ENCODE data around the gene VBP1.
"Not testable (repeated sequence)": the region's sequence is repeated elsewhere in the genome, so short reads cannot be mapped to it uniquely, and the experiment has no call there.

Gene VBP1, protein sequence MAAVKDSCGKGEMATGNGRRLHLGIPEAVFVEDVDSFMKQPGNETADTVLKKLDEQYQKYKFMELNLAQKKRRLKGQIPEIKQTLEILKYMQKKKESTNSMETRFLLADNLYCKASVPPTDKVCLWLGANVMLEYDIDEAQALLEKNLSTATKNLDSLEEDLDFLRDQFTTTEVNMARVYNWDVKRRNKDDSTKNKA

DNA sequence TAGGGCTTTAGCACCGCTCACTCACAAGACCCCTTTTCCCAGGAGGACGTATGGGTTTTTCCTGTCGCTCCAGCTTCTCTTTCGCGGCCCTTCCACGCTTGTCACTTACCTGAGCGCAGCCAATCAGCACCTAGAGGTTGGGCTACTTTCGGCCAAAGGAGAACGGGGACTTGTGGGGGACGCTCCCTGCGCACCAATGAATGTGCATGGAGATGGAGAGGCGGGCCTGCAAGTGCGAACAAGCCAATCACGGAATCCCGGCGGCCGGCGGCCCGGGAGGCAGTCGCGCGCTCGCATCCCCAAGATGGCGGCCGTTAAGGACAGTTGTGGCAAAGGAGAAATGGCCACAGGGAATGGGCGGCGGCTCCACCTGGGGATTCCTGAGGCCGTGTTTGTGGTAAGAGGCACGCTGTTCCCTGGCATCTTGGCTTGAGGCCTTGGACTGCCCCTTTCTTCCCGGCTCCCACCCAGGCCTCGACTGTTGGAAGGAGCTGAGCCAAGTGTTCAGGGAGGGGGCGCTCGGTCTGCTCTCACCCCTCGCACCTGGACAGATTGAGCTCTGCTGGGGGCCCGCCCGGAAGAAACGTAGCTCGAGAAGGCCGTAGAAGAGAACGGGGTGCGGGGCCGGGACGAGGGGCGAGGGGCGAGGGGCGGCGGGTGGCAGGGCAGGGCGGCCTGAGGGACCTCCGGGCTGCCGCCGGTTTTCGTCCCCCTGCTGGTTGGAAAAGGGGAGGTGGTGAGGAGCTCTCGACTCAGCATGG, at the start of gene VBP1:
VBP1 (plus strand) TSS at position 282 of the 761 bp plus-strand sequence; CDS start at position 305, 23 bp downstream.
- peak; percentile 88 for DNase-seq (ENCODE audit: low spot score)

DNA sequence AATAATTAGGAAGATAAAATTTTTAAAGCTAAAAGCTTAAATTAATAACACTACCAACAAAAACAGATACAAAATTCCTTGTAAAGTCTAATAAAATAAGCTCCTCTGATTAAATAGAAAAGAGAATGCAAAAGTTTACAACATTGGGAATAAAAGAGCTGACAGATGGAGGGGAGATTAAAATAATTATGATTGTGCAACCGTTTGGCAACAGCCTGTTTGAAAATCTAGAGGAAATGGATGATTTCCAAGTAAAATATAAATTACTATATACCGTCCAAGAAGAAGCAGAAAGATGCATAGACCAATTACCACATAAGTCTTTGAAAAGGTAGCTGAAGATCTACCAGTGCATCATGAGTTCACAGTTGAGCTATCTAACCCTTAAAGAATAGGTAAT, 46.4 kb upstream of the VBP1 start:
- no peak for DNase-seq (ENCODE audit: low spot score)

DNA sequence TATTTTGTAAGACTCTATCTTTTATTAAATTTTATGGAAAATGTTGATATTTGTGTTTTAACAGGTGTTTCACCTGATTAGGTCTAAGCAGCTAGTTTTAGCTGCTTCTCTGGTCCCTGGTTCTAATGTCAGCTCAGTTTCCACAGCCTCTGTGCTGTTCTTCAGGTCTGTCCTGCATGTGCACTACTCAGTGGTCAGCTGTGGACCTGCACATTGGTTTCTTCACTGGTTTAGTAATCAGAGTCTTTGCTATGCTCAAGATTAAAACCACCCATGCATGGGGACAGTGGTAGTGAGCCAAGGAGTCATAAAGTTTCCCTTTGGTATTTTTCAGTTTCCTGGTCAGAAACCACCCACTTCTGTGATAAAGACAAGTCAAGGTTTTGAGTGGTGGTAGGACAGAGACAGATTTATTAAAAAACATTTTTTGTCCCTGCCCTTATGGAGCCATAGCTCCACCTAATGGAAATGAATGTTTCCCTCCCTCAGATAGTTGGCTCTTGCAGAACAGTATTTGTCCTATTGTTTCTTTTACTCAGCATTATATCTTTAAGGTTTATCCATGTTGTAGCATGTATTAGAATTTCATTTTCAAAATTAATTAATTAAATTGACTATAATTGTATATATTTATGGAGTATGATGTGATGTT, 36.8 kb upstream of the VBP1 start:
- DNase-seq (ENCODE audit: low spot score) = no peak

DNA sequence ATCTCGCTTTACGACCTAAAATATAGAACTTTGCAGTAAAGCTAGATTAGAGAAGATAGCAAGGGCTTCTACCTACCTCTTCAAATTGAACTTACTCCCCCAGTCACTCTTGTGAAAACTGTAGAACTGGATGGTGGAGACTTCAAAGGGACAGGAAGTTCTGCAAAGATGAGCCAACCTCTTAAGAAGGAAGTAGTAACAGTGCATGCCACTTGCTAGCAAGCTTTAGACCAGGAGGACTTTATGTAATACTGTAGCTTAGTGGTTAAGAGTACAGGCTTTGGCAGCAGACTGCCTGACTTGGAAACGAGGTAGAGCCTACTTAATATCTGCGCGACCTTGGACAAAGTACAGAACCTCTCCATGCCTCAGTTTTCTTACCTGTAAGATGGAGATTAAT, 27.5 kb upstream of the VBP1 start:
- no peak for DNase-seq (ENCODE audit: low spot score)

DNA sequence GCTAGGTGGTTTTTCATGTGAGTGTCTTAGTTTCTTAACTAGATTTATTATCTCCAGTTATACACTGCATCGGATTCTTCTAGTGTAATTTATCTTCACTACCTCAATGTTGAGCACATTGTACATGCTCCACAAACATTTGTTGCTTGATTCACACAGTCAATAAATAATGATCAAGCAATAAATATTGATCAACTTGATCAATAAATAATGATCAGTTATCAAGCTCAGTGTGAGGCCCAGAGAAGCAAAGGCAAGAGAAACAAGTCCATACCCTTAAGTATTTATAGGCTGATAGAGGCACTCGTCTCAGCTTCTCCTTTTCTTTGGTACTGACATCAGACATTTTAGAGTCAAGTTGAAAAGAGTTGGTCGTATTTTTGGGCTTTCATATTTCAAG, 5.1 kb upstream of the VBP1 start:
- DNase-seq (ENCODE audit: low spot score) = no peak

DNA sequence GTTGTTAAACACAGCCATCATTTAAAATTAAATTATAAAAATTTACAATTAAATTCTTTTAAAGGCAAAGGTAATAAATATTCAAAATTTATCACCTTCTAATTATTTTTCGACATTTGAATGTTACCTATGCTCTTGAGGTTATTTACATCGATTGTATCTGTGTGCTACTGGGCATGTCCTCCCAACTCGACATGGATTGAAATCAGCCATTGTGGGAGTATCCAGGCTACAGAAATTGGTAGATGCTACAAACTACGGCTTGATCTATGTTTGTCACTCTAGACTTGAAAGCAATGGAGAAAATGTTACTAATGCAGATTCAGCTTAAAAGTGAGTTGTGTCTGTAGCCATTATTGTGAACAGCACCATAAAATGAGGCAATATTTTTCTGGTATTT, 2.5 kb upstream of the VBP1 start:
- no peak for DNase-seq (ENCODE audit: low spot score)

DNA sequence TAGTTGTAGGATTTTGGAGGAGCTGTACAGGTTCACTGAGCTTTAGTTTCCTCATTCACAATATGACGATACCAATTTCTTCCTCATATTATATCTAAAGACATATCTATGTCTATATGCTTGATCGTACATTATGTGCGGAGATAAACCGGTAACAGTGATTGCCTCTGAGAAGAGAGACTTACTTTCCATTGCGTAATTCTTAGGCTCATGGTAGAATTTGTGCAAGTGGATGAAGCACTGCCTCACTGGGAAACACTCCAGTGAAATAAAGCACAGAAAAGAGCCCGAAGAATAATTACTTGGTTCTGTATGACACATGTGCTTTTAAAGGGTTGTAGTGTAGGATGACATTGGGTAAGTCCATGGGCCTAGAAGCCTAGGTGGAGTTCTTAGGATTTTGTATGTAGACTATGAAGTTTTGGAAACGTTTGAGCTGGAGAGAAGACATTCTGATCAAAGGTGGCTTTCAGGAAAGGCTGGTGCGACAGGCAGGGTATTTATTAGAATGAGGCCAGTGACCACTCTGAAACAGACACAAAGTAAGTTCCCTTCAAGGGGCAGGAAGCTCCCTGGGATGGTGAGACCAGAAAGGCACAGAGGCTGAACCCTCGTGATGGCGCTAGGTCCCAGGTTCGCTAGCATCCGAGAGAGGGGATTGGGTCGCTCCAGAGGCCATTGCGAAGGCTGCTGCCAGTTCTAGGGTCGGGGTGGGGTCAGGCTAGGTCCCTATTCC, 649 bp upstream of the VBP1 start:
- no peak for DNase-seq (ENCODE audit: low spot score)

DNA sequence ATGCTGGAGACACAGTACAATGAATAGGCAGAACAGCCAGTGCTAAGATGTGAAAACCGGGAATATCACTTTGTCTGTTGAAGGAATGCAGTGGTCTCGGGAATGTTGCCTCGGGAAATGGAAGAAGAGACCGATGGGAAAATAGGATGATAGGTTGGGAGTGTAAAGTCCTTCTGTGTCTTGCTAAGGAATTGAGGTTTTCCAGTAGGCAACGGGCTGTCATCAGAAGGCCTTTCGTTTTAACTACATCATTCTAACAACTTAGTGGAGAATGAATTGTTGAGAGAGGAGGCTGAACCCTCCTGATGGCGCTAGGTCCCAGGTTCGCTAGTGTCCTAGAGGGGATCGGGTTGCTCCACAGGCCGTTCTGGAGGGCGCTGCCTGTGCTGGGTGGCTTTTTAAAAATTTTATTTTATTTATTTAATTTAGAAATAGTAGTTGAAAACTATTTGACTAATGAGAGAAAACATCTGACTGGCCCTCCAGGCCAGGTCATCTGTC, 730 bp downstream of the VBP1 start:
- DNase-seq (ENCODE audit: low spot score) = no peak

DNA sequence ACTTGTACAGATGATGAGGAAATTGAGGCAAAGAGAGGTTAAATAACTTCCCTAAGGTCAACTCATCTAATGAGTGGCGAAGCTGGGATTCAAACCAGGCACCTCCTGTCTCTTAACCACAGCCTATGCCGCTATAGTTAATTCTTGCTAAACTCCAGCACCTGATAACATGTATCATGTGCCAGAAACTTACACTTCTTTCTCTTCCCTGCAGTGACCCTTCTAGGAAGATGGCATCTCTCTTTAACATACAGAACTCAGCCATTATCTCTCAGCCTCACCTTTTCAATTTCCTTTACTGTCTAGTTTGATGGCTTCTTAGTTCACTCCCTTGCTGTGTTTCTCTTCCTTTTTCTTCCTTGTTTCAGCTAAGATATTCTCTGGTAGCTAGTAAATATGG, 2.5 kb downstream of the VBP1 start:
- no peak for DNase-seq (ENCODE audit: low spot score)

DNA sequence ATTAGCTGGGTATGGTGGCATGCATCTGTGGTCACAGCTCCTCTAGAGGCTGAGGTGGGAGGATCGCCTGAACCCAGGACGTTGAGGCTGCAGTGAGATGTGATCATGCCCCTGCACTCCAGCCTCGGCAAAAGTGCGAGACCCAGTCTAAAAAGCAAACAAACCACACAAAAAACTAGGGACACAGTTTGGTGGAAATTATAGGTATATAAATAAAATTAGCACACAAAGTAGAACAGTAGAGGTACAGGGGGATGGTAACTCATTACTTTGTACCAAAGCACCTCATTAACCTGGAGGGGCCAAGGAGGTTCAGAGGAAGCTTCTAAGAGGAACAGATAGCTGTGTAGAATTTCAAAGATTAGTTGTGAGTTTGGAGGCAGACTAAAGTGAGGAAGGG, 5.1 kb downstream of the VBP1 start:
- DNase-seq (ENCODE audit: low spot score) = no peak

DNA sequence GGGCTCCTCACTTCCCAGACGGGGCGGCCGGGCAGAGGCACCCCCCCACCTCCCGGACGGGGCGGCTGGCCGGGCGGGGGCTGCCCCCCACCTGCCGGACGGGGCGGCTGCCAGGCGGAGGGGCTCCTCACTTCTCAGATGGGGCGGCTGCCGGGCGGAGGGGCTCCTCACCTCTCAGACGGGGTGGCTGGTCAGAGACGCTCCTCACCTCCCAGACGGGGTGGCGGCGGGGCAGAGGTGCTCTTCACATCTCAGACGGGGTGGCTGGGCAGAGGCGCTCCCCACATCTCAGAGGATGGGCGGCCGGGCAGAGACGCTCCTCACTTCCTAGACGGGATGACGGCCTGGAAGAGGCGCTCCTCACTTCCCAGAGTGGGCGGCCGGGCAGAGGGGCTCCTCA, 7.5 kb downstream of the VBP1 start:
- DNase-seq (ENCODE audit: low spot score) = not testable (repeated sequence)

DNA sequence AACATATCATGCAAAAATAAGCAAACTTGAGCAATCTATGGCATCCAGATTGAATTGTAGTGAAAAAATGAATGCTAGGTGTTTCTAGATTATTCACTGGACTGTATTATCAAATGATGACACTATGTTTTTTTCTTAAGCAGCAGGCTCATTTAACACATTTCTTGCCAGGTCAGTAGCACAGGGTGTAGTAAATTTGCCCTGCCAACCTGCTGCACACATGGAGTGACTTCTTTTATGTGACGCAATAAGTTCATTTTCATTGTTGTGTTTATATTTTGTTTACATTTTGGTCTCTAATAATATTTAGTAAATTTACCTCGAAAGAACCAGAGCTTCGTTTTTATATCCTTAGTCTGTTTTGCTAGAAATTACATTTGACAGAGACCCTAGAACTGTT, 9.5 kb downstream of the VBP1 start:
- no peak for DNase-seq (ENCODE audit: low spot score)

DNA sequence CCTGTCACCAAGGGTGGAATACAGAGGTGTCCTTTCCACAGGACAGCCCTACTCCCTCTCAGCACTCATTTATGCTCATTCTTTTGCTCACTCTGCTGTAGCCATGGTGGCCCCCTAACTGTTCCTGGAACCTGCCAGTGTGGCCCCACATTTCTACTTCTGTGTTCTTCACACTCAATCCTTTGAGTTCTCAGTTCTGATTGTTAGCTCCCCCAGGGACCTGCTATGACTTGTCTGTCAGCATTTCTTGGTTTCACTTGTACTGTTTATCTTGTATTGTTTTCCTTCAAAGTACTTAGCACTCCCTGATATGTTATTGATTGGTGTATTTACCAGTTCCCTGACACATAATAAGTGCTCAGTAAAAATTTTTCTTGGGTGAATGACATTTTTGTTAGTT, 14.9 kb downstream of the VBP1 start:
- DNase-seq (ENCODE audit: low spot score) = no peak

DNA sequence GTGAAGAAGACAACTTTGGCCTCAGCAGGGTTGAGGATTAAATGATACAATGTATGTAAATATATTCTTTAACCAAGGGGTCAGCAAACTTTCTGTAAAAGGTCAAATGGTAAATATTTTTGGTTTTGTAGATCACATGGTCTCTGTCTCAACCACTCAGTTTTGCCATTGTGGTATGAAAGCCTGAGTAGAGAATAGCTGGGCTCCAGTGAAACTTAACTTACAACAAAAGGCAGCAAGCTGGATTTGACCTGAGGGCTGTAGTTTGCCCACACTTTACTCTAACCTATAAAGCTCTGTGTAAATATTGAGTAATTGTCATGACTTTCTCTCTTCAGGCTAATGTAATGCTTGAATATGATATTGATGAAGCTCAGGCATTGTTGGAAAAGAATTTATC, 19.6 kb downstream of the VBP1 start:
- DNase-seq (ENCODE audit: low spot score) = no peak

DNA sequence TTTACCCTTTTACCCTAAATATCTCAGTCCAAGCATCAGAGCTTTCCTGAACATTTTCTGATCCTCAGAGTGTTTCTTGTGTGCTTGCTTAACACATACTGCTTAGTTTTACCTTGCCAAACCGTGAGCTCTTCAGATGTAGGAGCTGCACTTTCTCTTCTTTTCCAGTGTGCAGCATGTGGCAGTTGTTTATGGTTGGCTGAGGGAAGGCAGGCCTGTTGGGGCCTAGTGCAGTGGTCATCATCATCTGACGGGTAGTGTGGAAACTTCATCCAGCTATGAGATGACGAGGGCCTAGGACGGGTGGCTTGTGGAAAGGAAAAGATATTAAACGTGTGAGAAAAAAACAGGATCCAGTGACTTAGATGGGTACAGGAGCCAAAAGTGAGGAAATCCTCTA, 21.5 kb downstream of the VBP1 start:
- no peak for DNase-seq (ENCODE audit: low spot score)

DNA sequence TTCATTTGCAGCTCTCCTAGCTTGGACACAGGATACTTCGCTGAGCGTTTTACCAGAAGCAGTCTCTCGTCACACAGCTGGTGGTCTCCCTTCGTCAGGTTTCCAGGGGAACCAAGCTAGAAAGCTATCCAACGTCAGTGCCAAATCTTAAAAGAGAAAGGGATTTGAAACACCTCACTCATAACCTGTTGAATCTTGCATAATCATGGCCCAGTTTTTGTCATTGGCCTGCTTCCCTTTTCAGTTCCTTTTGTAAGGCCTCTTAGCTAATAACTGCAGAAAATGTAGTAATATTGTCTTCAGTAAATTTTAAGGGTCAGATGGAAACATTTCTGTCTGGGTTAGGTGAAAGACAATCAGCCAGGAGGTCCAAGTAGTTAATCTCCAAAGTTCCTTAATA, 26.0 kb downstream of the VBP1 start:
- no peak for DNase-seq (ENCODE audit: low spot score)

DNA sequence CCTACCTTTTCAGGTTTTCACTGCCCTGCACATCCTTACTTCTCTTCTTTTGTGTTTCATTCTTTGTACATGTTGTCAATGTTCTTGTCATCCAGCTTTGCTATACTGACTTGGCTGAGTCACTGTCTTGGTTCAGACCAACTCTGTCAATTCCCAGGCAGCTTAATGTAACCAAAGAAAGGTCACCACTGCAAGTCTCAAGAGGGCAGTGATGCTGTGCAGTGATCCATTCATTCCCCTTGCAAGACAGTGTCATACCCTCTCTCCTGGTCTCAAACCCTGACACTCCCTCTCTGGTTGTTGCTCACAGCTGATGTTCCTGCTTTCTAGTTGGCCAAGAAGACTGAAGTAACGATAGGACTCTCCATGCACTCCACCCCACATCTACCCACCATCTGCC, 30.5 kb downstream of the VBP1 start:
- no peak for DNase-seq (ENCODE audit: low spot score)

DNA sequence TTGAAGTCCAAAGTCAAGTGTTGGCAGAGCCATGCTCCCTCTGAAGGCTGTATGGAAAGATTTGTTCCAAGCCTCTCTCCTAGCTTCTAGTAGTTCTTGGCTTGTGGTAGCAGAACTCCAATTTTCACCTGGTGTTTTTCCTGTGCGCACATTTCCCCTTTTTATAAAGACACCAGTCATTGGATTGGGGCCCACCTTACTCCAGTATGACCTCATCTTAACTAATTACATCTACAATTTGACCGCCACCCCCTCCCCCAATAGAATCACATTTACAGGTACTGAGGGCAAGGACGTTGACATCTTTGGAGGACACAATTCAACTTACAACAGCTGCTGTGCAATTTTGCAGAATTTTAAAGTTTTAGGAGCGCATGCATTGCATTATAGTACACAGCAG, 31.2 kb downstream of the VBP1 start:
- no peak for DNase-seq (ENCODE audit: low spot score)

DNA sequence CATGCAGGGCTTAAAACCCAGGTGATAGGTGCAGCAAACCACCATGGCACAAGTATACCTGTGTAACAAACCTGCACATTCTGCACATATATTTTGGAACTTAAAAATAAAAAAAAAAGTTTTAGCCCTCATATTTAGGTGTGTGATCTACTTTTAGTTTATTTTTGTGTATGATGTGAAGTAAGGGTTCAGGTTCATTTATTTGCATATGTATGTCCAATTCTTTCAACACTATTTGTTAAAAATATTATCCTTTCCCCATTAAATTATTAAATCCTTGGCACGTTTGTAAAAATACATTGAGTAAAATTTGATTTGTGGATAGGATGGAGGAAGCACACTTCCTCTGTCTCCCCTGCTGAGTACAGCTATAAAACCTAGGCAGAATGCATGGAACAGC, 35.1 kb downstream of the VBP1 start:
- DNase-seq (ENCODE audit: low spot score) = no peak

DNA sequence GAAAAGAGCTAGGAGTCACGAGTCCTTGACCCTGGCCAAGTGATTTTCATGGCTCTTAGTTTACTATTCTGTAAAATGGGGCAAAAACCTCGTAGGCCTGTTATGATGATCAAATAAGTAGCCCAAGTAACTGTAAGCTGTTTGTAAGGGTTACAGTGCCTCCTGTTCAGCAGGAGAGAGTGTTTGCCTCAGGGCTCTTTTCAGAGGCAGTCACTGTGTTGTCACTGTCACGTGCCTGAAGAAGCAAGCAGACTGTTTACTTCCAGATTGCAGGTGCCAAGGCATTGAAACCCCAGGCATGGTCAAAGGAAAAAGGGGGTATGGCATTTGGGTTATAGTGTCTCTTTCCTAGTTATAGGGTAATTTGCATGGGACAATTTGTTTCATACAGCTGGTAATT, 43.5 kb downstream of the VBP1 start:
- no peak for DNase-seq (ENCODE audit: low spot score)

DNA sequence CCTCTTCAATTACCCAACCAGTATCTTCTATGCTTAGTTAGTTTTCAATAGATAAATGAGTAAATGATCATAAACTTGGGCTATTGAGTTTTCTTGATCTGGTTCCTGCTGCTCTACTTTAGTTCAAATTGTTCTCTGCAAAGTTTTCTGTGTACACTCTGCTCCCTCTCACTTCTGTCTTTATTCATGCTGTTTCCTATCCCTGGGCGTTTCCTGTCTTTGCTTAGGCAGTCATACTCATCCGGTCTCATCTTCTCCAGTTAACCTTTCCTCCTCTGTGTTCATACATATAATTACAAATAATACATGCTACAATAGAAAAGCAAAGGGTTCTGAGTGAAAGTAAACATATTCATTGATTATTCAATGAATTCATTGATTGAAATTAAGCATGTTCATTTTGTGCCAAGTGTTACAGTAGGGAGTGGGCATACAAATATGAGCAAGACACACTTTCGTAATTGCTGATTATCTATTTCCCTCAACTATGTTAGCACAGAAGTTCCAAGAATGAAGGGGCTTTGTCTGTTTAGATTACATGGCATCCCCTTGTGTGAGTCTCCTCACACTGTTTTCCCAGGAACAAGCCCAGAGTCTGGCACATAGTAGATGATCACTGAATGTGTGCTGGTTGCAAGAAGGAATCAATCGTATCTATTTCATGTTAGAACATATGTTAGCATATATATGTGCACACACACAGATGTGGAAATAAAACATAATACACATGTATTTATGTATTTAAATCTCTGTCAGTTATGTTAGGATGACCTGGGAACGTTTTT, 46.9 kb downstream of the VBP1 start:
- no peak for DNase-seq (ENCODE audit: low spot score)
